ACHN (cell line): Measurements from ENCODE around the gene REM2.
A peak's percentile ranks its signal among the peaks of the same experiment; 100 is the strongest.
"Not testable (repeated sequence)": the region's sequence is repeated elsewhere in the genome, so short reads cannot be mapped to it uniquely, and the experiment has no call there.

ENCODE experiments used
- DNase-seq: peaks from one replicate; pipeline ENCODE4 v3.0.0-alpha.2; 2015
- in situ Hi-C: cut with HindIII; loops from 2 replicates; pipeline ENCODE4 v1.10.0; 2017; ENCODE audit warnings: low sequenced_read_pairs, low pct_ligation_motif_present, low pct_unique_long_range_greater_than_20kb

Gene REM2

DNA sequence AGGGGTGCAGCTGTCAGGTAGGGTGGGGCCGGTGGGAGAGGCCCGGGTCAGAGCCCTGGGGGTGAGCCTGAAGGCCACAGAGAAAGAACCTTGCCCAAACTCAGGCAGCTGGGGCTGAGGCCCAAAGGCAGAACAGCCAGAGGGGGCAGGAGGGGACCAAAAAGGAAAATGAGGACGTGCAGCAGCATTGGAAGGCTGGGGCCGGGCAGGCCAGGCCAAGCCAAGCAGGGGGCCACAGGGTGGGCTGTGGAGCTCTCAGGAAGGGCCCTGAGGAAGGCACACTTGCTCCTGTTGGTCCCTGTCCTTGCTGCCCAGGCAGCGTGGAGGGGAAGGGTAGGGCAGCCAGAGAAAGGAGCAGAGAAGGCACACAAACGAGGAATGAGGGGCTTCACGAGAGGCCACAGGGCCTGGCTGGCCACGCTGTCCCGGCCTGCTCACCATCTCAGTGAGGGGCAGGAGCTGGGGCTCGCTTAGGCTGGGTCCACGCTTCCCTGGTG lies 36.2 kb upstream of the REM2 start:
- DNase-seq: no peak
- in situ Hi-C loops: no loop called here

DNA sequence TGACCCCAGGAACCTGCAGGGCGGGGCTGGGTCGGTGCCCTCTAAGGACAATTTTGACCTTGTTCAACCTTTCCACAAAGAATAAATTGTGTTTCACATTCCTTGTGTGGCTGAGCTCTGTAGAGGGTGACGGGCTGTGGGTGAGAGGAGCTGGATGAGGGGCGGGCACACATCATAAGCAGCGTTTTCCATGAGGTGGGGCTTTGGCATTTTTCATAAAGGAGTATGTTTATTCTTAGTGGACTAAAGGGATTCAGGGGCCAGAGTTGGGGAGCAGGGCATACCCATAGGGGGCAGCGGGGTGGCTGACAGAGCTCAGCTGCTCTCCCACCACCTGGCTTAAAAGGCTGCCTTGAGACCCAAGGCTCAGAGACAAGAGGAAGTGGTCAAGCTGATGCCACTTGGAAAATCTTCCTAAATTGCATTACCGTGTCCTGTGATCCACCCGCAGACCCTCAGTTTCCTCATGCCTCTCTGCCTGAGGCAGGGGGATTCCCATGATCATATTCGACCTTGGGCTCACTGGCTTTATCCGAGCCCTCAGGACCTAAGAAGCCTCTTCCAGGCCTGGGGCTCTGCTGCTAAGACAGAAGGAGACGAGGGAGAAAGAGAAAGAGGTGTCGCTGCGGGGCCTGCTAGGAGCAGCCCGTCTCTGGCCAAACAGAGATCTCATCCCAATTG lies 35.2 kb upstream of the REM2 start:
- in situ Hi-C loops: no loop called here
- DNase-seq: no peak

DNA sequence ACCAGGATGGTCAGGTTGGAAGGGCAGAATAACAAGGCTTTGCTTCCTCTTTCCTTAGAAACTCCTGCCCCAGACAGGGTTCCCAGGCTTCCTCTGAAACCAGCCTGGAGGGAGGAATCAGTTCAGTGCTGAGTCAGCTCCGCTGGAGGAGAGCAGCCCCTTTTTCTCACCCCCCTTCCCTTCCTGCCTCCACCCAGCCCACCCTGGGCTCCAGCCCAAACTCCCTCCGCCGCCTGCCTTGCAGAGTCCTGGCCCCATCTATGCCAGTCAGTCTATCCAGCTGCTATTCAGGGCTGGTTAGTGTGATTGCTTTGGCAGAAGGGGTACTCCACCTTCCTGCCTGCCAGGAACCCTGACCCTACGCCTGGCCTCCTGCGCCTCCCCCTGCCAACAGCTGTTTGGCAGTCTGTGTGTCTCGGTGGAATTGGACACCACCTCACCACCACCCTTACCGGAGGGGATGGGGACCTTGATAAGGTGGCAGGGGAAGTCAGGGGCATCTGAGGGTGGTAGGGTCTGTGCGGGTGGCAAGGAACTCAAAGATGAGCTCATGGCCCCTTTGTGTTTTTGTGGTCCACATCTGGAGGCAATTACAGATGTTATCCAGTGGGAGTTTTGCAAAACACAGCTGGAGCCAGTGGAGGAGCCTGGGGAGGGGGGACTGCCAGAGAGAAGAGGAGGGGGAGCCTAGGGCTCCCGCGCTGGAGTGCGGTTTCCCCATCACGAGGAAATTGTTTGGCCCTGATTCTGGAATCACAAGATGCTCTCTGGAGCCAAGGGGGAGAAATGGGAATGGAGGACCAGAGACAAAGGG lies 34.5 kb upstream of the REM2 start:
- no peak for DNase-seq
- in situ Hi-C loops: no loop called here

DNA sequence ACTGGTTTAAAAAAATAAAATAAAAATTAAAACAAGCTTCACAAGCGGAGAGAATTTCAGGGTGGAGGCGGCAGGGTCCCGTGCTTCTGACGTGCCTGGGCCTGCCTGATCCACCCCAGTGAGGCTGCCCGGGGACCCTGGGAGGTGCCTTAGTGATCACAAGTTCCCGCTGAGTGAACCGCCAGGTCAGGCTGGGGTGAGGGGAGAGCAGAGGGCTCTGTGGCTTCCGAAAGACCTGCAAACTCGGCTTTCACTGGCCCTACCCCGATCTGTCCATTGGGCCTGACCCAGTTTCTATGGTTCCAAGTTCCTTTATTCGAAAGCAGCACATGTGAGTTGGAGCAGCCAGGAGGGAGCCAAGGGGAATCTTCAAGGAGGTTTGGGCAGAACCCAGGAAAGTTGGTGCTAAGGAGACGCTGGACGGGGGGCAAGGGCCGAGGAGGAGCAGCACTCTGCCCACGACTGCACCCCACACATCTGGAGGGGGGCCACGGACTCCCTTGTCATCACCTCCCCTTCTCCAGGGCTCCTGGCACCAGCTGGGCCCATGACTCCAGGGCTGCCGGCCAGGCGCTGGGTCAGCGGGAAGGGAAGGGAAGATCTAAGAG lies 33.7 kb upstream of the REM2 start:
- no peak for DNase-seq
- in situ Hi-C loops: no loop called here

DNA sequence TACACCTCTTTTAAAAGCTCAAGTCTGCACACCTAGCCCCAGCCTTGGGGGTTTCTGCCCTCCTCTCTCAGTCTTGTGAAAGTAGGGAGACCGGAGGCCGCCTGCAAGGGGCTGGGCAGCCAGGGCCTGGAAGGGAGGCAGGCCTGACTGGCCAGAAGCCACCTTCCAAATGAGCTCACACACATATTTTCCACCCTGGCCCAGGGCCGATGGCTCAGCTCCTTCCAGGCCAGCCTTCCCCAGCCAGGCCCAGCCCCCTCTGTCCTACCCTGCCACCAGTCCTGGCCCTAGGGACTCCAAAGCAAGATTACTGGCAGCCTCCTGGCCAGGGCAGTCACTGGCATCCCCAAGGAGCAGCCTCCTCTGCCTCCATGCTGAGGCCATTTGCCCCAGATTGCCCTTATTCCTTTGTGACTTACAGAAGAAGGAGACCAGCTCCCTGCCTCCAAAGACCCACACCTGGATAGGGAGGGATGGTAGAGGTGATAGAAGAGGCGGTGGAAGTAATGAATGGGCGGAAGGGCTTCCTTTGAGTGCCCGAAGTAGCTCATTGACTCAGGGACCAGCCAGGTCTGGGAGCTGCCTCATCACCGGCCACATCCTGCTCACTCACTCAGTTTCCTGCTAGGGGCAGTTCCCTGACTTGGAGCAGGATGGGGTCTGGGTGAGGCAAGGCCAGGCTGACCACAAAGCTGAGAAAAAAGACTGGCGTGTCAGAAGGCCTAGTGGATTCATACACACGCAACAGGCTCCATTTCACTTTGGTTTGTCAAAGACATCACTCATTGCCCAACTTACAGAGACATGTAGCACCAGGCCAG lies 31.9 kb upstream of the REM2 start:
- in situ Hi-C loops: no loop called here
- peak; percentile 40 for DNase-seq

DNA sequence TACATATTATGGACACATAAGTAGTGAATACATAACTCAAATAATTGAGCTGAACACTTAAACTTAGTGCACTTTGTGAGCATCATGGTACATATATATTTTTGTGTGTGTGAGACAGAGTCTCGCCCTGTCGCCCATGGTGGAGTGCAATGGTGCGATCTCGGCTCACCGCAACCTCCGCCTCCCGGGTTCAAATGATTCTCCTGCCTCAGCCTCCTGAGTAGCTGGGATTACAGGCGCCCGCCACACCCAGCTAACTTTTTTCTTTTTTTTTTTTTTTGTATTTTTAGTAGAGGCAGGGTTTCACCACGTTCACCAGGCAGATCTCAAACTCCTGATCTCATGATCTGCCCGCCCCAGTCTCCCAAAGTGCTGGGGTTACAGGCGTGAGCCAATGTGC lies 30.8 kb upstream of the REM2 start:
- DNase-seq, in situ Hi-C loops: not testable (repeated sequence)

DNA sequence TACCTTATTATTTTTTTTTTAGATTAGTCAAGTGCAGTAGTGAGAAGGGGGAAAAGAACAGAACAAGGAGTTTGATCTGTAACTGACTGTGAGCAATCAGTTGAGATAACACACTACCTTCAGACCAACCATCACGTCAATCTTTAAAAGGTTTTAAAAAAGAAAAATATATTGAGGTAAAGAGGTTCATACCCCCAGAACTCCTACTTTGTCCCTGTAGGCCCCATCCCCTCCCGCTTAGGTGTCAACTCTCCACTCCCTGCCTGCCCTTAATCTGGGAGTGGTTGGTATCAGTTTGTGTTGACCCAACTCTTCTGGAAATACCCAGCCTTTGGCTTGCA lies 30.5 kb upstream of the REM2 start:
- no peak for DNase-seq
- in situ Hi-C loops: no loop called here

DNA sequence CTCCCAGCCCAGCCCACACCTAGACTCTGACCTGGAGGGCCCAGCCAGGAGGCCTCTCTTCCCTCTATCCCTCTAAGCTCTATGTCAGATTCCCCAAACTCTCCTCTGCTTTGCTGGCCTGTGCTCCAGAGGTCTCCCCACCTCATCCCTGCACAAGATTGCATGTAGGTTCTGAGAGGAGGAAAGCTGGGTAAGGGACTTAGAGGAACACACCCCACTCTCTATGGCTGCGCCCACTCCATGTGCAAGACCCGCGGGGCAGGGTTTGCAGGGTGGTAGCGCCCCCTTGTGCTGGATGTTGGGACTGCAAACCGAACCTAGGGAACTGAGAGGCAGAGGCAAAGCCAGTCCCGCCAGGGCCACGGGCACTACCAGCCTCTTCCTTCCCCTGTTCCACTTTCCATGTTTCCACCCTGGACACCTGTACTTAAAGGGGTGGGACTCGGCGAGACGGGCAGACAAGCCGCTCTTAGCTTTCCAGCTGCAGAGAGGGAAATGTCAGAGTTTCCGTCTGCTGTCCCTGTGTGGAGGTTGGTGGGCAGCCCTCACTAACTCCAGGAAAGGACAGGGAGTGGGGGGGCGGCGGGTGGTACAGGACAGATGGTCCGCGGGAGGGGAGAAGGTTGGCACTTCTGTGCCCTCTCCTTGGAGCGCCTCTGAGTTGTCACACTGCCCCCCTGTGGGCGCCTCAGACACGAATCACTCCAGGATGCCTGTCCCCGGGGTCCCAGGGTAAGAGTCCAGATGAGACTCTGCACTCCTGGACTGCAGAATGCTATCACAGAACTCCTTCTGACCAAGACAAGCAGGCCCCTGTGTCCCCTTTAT lies 29.9 kb upstream of the REM2 start:
- peak; percentile 77 for DNase-seq
- in situ Hi-C loops: no loop called here

DNA sequence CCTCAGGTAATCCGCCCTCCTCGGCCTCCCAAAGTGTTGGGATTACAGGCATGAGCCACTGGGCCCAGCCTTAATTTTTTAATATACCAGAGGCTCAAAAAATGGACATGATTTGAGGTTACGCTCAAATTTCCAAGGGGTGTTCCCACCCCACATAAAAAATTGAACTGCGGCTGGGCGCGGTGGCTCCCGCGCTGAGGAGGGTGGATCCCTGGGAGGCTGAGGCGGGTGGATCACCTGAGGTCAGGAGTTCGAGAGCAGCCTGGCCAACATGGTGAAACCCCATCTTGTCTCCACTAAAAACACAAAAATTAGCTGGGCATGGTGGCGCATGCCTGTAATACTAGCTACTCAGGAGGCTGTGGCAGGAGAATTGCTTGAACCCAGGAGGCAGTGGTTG lies 28.7 kb upstream of the REM2 start:
- in situ Hi-C loops, DNase-seq: not testable (repeated sequence)

DNA sequence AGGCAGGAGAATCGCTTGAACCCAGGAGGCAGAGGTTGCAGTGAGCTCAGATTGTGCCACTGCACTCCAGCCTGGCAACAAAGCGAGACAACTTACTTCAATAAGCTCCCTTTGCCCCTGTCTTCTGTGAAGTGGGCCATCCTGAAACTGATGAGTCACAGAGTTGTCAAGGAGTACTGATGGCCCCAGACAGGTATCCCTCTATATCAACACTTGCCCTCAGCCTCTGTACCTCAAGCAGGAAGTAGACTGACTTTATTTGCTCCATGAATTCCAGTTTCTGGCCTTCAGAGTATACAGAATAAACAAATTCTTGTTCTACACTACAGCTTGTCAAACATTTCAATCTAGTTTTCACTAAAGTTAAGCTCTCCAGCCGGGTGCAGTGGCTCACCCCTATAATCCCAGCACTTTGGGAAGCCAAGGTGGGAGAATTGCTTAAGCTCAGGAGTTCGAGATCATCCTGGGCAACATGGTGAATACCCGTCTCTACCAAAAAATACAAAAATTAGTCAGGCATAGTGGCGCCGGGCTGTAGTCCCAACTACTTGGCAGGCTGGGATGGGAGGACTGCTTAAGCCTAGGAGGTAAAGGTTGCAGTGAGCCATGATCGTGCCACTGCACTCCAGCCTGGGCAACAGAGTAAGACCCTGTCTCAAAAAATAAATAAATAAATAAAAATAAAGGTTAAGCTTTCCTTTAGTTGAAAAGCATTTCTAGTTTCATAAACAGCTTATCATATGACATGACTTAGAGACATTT lies 27.9 kb upstream of the REM2 start:
- in situ Hi-C loops: no loop called here
- no peak for DNase-seq

DNA sequence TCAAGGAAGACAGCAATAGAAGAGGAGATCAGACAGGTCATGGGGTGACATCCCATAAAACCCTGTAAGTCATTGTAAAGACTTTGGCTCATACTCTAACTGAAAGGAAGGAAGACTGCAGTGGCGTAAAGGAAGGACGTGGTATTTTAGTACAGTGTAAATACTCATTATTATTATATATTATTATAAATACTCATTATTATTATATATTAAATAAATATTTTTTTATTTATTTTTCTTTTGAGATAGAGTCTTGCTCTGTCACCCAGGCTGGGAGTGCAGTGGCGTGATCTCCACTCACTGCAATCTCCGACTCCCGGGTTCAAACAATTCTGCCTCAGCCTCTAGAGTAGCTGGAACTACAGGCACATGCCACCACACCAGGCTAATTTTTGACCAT lies 26.6 kb upstream of the REM2 start:
- DNase-seq: no peak
- in situ Hi-C loops: no loop called here

DNA sequence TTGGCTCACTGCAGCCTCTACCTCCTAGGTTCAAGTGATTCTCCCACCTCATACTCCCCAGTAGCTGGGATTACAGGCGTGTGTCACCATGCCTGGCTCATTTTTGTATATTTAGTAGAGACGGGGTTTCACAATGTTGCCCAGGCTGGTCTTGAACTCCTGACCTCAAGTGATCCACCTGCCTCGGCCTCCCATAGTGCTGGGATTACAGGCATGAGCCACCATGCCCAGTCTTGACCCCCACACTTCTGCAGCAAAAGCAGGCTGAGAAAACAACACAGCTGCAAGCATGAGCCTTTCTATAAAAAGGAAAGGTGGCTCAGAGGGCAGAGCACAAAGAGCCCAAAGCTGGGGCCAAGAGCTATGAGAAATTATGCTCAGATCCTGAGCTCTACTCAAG lies 22.6 kb upstream of the REM2 start:
- in situ Hi-C loops, DNase-seq: not testable (repeated sequence)

DNA sequence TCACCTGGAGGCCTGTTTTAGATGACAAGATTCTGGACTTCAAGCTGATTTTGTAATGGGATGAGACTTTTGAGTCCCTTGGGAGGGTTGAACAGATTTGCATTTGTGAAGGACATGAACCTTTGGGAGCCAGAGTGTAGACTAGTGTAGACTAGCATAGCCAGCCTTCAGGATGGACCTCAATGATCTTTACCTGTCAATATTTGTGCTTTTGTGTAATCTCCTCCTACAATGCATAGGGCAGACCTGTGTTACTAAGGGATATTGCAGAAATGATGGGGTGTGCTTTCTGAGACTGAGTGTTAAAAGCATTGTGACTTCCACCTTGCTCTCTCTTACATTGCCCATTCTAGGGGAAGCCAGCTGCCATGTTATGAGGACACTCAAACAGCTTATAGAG lies 21.4 kb upstream of the REM2 start:
- in situ Hi-C loops: no loop called here
- DNase-seq: no peak

DNA sequence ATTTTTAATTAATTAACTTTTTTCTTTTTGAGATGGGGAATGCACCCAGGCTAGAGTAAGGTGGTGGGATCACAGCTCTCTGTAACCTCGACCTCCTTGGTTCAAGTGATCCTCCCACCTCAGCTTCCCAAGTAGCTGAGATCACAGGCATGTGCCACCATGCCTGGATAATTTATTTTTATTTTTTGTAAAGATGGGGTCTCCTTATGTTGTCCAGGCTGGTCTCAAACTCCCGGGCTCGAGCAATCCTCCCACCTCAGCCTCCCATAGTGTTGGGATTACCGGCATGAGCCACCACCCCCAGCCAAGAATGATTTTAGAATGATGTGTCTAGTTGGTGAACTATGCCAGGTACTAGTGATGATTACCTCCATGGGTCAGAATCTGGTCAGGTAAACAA lies 18.0 kb upstream of the REM2 start:
- in situ Hi-C loops: no loop called here
- no peak for DNase-seq

DNA sequence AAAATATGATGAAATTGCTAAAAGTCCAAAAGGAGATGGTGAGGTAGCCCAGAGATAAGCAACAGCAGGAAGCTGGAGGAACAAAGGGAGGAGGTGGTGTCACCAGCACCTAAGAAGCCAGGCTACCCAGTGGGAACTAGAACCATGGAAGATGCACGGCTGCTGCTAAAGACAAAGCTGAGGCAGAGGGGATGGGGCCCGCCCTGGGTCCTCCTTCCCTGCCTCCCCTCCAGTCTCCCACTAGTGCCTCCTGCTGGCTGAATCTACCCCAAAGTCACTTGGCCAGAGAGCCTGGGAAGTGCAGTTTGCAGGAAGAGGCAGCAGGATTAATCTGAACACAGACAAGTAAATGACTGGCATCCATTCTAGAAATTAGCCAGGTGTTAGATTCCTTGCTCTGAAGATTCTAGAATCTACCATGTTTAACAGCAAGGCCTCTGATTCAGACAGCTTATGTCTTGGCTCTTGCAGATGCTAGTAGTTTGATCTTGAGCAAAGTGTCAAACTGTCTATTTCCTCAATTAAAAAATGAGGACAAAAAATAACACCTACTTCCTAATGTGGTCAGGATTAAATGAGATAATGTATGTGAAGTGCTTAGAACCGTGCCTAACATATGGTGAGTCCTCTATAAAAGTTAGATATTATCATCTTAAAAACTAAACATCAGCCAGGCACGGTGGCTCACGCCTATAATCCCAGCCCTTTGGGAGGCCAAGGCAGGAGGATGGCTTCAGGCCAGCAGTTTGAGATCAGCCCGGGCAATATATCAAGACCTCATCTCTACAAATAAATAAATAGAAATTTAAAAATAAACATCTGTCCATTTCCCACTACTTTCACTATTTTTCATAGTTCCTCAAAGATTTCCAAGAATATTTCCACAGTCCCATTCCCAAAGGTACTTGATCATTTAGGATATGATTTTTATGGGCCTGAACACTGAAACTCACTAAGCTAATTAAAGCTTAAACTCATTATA lies 17.3 kb upstream of the REM2 start:
- no peak for DNase-seq
- in situ Hi-C loops: no loop called here

DNA sequence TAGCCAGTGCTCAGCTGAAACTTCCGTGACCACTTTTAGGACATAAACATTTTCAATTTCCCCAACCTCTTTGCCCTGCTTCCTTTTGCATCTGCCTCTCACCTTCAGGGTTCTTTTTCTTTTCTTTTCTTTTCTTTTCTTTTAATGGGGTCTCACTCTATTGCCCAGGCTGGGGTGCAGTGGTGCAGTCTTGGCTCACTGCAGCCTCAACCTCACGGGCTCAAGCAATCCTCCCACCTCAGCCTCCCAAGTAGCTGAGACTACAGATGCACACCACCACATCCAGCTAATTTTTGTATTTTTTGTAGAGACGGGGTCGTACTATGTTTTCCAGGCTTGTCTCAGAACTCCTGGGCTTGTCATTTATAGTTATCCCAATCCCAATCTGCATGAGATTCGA lies 16.1 kb upstream of the REM2 start:
- in situ Hi-C loops: no loop called here
- DNase-seq: no peak
